Vagina (tissue), 2 donors: ENCODE data around the gene GALNT3. TPM values are rescaled to one million over a fixed set of nuclear protein-coding genes. Genes with fewer than 3 reads are reported as not detected.

Source experiments
- DNase-seq, 2 donors: peaks; one replicate each; pipeline ENCODE4 v3.0.0-alpha.2; 2017; ENCODE audit errors: extremely low spot score in 2 of 2
- H3K27ac ChIP-seq: fragments of 200-600 bp; sonication (generic); one replicate; pipeline ENCODE4 v1.5.1; 2019
- H3K27me3 ChIP-seq: fragments of 200-600 bp; sonication (generic); one replicate; pipeline ENCODE4 v1.5.1; 2019
- H3K36me3 ChIP-seq, 2 donors: fragments of 200-600 bp; sonication (generic); one replicate each; pipeline ENCODE4 v1.5.1; 2017 to 2019
- H3K4me1 ChIP-seq: fragments of 200-600 bp; sonication (generic); one replicate; pipeline ENCODE4 v1.5.1; 2019
- H3K4me3 ChIP-seq, 2 donors: fragments of 200-600 bp; sonication (generic); 1 replicate in 1 of 2; 2 replicates in 1 of 2; pipeline ENCODE4 v1.5.1; 2016 to 2019
- H3K9me3 ChIP-seq: fragments of 200-600 bp; sonication (generic); one replicate; pipeline ENCODE4 v1.5.1; 2019
- POLR2A ChIP-seq, 2 donors: fragments of 450-650 bp; IDR thresholded peaks; one replicate each; pipeline ENCODE4 v1.6.1; 2017; ENCODE audit warnings: antibody characterized with exemption in 2 of 2, mild to moderate bottlenecking in 2 of 2, moderate library complexity in 2 of 2
- POLR2AphosphoS5 ChIP-seq, 2 donors: sonication (generic); formaldehyde crosslinking; IDR thresholded peaks; one replicate each; pipeline ENCODE4 v1.9.0; 2017; ENCODE audit warnings: antibody characterized with exemption in 2 of 2, mild to moderate bottlenecking in 2 of 2, low read depth in 1 of 2; ENCODE audit not compliant: insufficient read depth in 1 of 2
- intact Hi-C: fragments of 100-400 bp; cut with DNase I; formaldehyde crosslinking; loops from one replicate; pipeline ENCODE4 v1.15.1; 2023
- total RNA-seq: library from RNA; depleted of rRNA; stranded (reverse); fragments of >200 nt; gene quantifications from one replicate; pipeline ENCODE4 v1.2.3, GENCODE V29; 2016
- TF ChIP-seq, protein P1 (sequence below), 3 experiments: fragments of 450-650 bp in 2 of 3; fragments of 200-600 bp in 1 of 3; sonication (generic) in 1 of 3; IDR thresholded peaks; one replicate each; pipeline ENCODE4 v1.5.1; 2017 to 2019; ENCODE audit warnings: antibody characterized with exemption in 3 of 3, mild to moderate bottlenecking in 2 of 3, moderate library complexity in 2 of 3

GALNT3 gene
- total RNA-seq, 1 donor from 2014 or later = 7.4 TPM

DNA sequence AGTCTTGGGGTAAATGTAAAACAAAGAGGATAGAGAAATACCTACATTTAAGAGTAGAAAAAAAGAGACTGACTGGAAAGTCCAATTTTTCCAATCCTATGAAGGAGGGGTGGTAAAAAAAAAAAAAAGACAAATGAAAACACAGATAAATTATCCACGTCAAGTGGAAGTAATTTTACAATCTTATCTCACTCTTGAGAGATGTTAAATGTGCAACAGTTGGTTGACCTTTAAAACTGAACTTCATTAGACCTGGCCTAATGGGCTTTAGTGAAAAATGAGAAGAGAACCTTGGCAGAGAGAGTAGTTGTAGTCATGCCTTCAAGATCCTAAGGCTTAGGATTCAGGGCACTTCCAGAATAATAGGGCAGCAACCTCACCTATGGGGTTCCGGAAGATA, 20.4 kb downstream of the GALNT3 start:
- H3K27me3 ChIP-seq = no peaks in the 10 kb centered on the region
- H3K36me3 ChIP-seq = no peaks in the 10 kb centered on the region
- intact Hi-C loops = no loop called here
- DNase-seq = no peak
- H3K4me1 ChIP-seq = peaks cover 6% of the 10 kb centered on the region
- no peak overlapping the region for H3K27ac ChIP-seq
- H3K9me3 ChIP-seq = no peaks in the 10 kb centered on the region
- TF ChIP-seq, protein P1, sequence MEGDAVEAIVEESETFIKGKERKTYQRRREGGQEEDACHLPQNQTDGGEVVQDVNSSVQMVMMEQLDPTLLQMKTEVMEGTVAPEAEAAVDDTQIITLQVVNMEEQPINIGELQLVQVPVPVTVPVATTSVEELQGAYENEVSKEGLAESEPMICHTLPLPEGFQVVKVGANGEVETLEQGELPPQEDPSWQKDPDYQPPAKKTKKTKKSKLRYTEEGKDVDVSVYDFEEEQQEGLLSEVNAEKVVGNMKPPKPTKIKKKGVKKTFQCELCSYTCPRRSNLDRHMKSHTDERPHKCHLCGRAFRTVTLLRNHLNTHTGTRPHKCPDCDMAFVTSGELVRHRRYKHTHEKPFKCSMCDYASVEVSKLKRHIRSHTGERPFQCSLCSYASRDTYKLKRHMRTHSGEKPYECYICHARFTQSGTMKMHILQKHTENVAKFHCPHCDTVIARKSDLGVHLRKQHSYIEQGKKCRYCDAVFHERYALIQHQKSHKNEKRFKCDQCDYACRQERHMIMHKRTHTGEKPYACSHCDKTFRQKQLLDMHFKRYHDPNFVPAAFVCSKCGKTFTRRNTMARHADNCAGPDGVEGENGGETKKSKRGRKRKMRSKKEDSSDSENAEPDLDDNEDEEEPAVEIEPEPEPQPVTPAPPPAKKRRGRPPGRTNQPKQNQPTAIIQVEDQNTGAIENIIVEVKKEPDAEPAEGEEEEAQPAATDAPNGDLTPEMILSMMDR (IDR thresholded peaks at IDR 0.05) = no peak
- TF ChIP-seq POLR2AphosphoS5 (IDR thresholded peaks at IDR 0.05; ENCODE audit: insufficient read depth in 1 of 2, low read depth in 1 of 2) = no peak
- TF ChIP-seq POLR2A (IDR thresholded peaks at IDR 0.05) = no peak
- no peak overlapping the region for H3K4me3 ChIP-seq

DNA sequence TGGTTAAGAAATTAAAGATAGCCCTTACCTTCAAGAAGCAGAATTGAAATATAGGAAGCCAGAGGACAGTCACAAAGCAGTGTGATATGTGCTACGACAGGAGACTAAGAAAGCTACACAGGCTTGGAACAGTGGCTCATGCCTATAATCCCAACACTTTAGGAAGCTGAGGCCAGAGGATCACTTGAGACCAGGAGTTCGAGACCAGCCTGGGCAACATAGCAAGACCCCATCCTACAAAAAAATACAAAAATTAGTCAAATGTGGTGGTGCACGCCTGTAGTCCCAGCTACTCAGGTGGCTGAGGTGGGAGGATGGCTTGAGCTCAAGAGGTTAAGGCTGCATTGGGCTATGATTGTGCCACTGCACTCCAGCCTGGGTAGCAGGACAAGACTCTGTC, 21.9 kb downstream of the GALNT3 start:
- Histone ChIP-seq H3K4me1 (peaks cover under 1% of the 10 kb centered on the region), H3K9me3 (no peaks in the 10 kb centered on the region), H3K27ac (no peak overlapping the region), H3K27me3 (no peaks in the 10 kb centered on the region), H3K36me3 (no peaks in the 10 kb centered on the region), H3K4me3 (no peak overlapping the region)
- intact Hi-C loops = no loop called here
- TF ChIP-seq POLR2A (IDR thresholded peaks at IDR 0.05) = no peak
- TF ChIP-seq, protein P1 (IDR thresholded peaks at IDR 0.05) = no peak
- TF ChIP-seq POLR2AphosphoS5 (IDR thresholded peaks at IDR 0.05; ENCODE audit: insufficient read depth in 1 of 2, low read depth in 1 of 2) = no peak
- no peak for DNase-seq

DNA sequence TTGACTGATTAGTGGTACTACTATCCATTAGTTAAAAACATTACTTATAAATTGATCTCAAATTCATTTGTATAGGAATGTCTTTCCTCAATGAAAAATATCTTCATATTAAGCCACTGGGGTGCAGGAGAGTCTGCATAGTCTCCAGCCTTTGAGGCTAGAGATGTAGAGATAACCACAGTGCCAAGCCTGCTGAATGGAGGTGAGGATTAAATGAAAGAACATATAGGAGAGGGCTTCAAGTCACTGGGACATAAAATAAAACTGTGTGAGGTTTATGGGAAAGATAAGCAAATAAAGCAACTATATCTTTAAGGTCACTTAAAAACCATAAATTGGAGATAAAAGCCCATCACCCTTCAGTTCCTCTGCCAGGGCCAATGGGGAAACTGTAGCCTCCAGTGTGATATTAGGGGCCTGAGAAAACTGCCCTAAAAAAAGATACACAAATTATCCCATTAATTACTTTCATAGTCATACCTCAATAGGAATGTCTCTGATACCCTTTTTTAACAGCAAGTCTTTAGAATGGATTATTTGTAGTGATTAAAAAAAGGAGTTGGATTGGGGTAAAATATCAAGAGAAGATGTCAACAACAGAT, 27.6 kb downstream of the GALNT3 start:
- TF ChIP-seq POLR2A (IDR thresholded peaks at IDR 0.05) = no peak
- TF ChIP-seq, protein P1 (IDR thresholded peaks at IDR 0.05) = no peak
- no peak for TF ChIP-seq POLR2AphosphoS5 (IDR thresholded peaks at IDR 0.05; ENCODE audit: insufficient read depth in 1 of 2, low read depth in 1 of 2)
- no peaks in the 10 kb centered on the region for H3K4me1 ChIP-seq
- intact Hi-C loops = no loop called here
- no peaks in the 10 kb centered on the region for H3K36me3 ChIP-seq
- no peaks in the 10 kb centered on the region for H3K27me3 ChIP-seq
- no peak for DNase-seq
- H3K4me3 ChIP-seq = no peak overlapping the region
- no peaks in the 10 kb centered on the region for H3K9me3 ChIP-seq
- H3K27ac ChIP-seq = no peak overlapping the region

DNA sequence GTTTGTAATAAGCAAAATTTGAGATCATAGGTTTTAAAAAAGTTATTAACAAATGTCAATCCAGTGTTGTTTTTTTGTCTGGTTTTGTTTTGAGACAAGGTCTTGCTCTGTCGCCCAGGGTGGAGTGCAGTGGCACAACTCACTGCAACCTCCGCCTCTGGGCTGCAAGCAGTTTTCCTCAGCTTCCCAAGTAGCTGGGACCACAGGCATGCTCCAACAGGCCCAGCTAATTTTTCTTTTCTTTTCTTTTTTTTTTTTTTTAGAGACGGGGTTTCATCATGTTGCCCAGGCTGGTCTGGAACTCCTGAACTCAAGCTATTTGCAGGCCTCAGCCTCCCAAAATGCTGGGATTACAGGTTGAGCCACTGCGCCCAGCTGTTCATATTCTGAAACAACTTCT, 31.3 kb downstream of the GALNT3 start:
- DNase-seq = no peak
- intact Hi-C loops = no loop called here
- Histone ChIP-seq H3K36me3 (no peaks in the 10 kb centered on the region), H3K27me3 (no peaks in the 10 kb centered on the region), H3K4me1 (no peaks in the 10 kb centered on the region), H3K9me3 (no peaks in the 10 kb centered on the region), H3K27ac (no peak overlapping the region), H3K4me3 (no peak overlapping the region)
- TF ChIP-seq POLR2AphosphoS5 (IDR thresholded peaks at IDR 0.05; ENCODE audit: insufficient read depth in 1 of 2, low read depth in 1 of 2) = no peak
- no peak for TF ChIP-seq POLR2A (IDR thresholded peaks at IDR 0.05)

DNA sequence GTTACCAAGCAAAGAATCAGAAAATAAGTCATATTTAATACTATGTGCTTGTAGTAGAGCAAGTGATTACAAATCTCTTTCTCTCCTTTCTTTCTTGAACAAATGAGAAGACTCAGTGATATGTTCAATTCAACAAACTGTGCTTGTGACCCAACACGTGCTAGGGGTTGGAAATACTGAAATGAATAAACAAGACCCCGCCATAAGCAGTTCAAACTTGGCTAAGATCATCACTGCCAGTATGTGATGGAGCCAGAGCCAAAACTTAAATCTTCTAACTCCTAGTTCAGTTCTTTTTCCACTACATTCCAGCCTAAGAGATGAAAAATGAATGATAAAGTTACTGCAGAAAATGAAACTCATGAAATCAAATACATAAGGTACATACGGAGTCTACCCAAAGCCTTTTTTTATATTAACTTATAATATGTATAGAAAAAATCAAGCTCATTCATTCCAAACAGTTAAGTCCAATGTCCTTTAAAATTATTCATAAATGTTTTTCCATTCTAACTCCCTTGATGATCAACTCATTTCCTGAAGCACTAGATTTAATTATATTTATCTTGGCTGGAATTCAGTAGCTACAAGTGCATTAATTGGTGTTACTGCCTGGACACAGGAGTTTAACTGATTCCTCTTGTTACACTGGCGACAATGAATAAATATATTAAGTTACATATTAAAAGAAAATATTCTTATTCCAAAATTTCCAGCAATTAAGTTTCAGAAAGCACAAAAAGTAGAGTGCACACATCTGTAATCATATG, 36.0 kb downstream of the GALNT3 start:
- intact Hi-C loops = no loop called here
- H3K9me3 ChIP-seq = no peaks in the 10 kb centered on the region
- TF ChIP-seq POLR2AphosphoS5 (IDR thresholded peaks at IDR 0.05; ENCODE audit: insufficient read depth in 1 of 2, low read depth in 1 of 2) (no peak), POLR2A (IDR thresholded peaks at IDR 0.05) (no peak)
- TF ChIP-seq, protein P1 (IDR thresholded peaks at IDR 0.05) = no peak
- no peaks in the 10 kb centered on the region for H3K36me3 ChIP-seq
- no peak overlapping the region for H3K4me3 ChIP-seq
- no peak overlapping the region for H3K27ac ChIP-seq
- no peak for DNase-seq
- no peaks in the 10 kb centered on the region for H3K27me3 ChIP-seq
- no peaks in the 10 kb centered on the region for H3K4me1 ChIP-seq
